GM23248 (cell line): ENCODE results near the gene RBM24. TPM values are rescaled to one million over a fixed set of nuclear protein-coding genes. Genes with fewer than 3 reads are reported as not detected.

Experiments
- DNase-seq: peaks from one replicate; pipeline ENCODE4 v3.0.0-alpha.2; 2015
- H2AFZ ChIP-seq: fragments of 200-600 bp; sonication (generic); 2 replicates; pipeline ENCODE4 v1.6.1; 2016; ENCODE audit warnings: antibody characterized with exemption
- H3F3A ChIP-seq: fragments of 200-600 bp; sonication (generic); 2 replicates; pipeline ENCODE4 v1.6.1; 2016; ENCODE audit warnings: mild to moderate bottlenecking, antibody characterized with exemption, mixed run types; ENCODE audit not compliant: insufficient read depth
- H3K27ac ChIP-seq: fragments of 200-600 bp; sonication (generic); 2 replicates; pipeline ENCODE4 v1.5.1; 2016; ENCODE audit warnings: mild to moderate bottlenecking
- H3K27me3 ChIP-seq: fragments of 200-600 bp; sonication (generic); replicated peaks from 2 replicates; pipeline ENCODE4 v1.6.1; 2016; ENCODE audit warnings: mild to moderate bottlenecking; ENCODE audit not compliant: insufficient read depth
- H3K36me3 ChIP-seq: fragments of 200-600 bp; sonication (generic); 2 replicates; pipeline ENCODE4 v1.6.1; 2016; ENCODE audit warnings: low read depth, mild to moderate bottlenecking
- H3K4me1 ChIP-seq: fragments of 200-600 bp; sonication (generic); 2 replicates; pipeline ENCODE4 v1.6.1; 2016; ENCODE audit warnings: mild to moderate bottlenecking; ENCODE audit not compliant: insufficient read depth
- H3K4me2 ChIP-seq: fragments of 200-600 bp; sonication (generic); one replicate; pipeline ENCODE4 v1.6.1; 2016; ENCODE audit warnings: mild to moderate bottlenecking; ENCODE audit not compliant: unreplicated experiment
- H3K4me3 ChIP-seq: fragments of 200-600 bp; sonication (generic); 2 replicates; pipeline ENCODE4 v1.5.1; 2016; ENCODE audit warnings: mild to moderate bottlenecking
- H3K79me2 ChIP-seq: fragments of 200-600 bp; sonication (generic); 2 replicates; pipeline ENCODE4 v1.6.1; 2016; ENCODE audit warnings: mild to moderate bottlenecking; ENCODE audit not compliant: insufficient read depth
- H3K9ac ChIP-seq: fragments of 200-600 bp; sonication (generic); 2 replicates; pipeline ENCODE4 v1.6.1; 2016; ENCODE audit warnings: mild to moderate bottlenecking
- H3K9me2 ChIP-seq: fragments of 200-600 bp; sonication (generic); 2 replicates; pipeline ENCODE4 v1.6.1; 2016; ENCODE audit warnings: mixed run types, mild to moderate bottlenecking, moderate library complexity; ENCODE audit not compliant: insufficient read depth
- H3K9me3 ChIP-seq: fragments of 200-600 bp; sonication (generic); one replicate; pipeline ENCODE4 v1.6.1; 2017; ENCODE audit warnings: low read depth
- H4K20me1 ChIP-seq: fragments of 200-600 bp; sonication (generic); 2 replicates; pipeline ENCODE4 v1.6.0; 2016; ENCODE audit not compliant: insufficient read depth
- EZH2 ChIP-seq: fragments of 200-600 bp; sonication (generic); IDR thresholded peaks from 2 replicates; pipeline ENCODE4 v1.6.1; 2018; ENCODE audit warnings: antibody characterized with exemption, mild to moderate bottlenecking; ENCODE audit not compliant: insufficient read depth, poor library complexity, severe bottlenecking
- EZH2phosphoT487 ChIP-seq: fragments of 200-600 bp; sonication (generic); IDR thresholded peaks from 2 replicates; pipeline ENCODE4 v1.6.1; 2018; ENCODE audit warnings: antibody characterized with exemption, moderate library complexity, mild to moderate bottlenecking, low read depth; ENCODE audit not compliant: insufficient read depth
- WGBS, 2 experiments: methylation state at CpG; one replicate each; pipeline ENCODE4 v1.1.6; 2015 to 2017; ENCODE audit warnings: low lambda C conversion rate in 2 of 2, low coverage in 1 of 2; ENCODE audit errors: missing lambda C conversion rate in 2 of 2; 5-methylcytosine and 5-hydroxymethylcytosine counted together
- in situ Hi-C: fragments of 300-500 bp; cut with MboI; formaldehyde crosslinking; loops from 2 replicates; pipeline ENCODE4 v1.15.0; 2020
- polyA plus RNA-seq: library from polyadenylated mRNA; unstranded; fragments of >200 nt; fragmentation: Nextera tagmentation; extraction: Ambion mirVana; gene quantifications from 2 replicates; pipeline ENCODE4 v1.2.1, GENCODE V29; 2016
- total RNA-seq: library from RNA; depleted of rRNA; stranded (reverse); fragments of >200 nt; shearing (Covaris generic); gene quantifications from 2 replicates; pipeline ENCODE4 v1.2.3, GENCODE V29; 2014

Gene RBM24
- total and polyA plus RNA-seq, 2 experiments from 2014 or later: 3.5 to 7.9 TPM

- TF ChIP-seq EZH2phosphoT487 (no peak), EZH2 (no peak)
Measured at GRCh38 chr6:17280138-17280537, 1.0 kb upstream of the RBM24 start.

GRCh38 chr6:17280552-17281090 is 540 bp upstream of the RBM24 start:
- Histone ChIP-seq H3K4me1 (peaks cover 35% of the 10 kb centered on the region), H3K79me2 (no peaks in the 10 kb centered on the region; the same call in 1 of the 2 replicates), H3K9me3 (no peaks in the 10 kb centered on the region), H3K4me3 (peak overlapping the region; percentile 95), H3K4me2 (peak overlapping the region; percentile 62), H3K27ac (no peak overlapping the region), H3K36me3 (no peaks in the 10 kb centered on the region), H2AFZ (peak overlapping the region; percentile 85), H3K27me3 (no peaks in the 10 kb centered on the region), H4K20me1 (no peaks in the 10 kb centered on the region), H3K9me2 (no peaks in the 10 kb centered on the region), H3K9ac (peak overlapping the region; percentile 90), H3F3A (peaks cover 41% of the 10 kb centered on the region)
- DNase-seq: peak; percentile 61
- 10 to 22% methylated on average over 31 to 44 of the region's 55 CpGs for WGBS, 2 experiments
- in situ Hi-C loops: no loop called here
- TF ChIP-seq EZH2phosphoT487 (no peak), EZH2 (no peak)

More at GRCh38 chr6:17280138-17280537, 1.0 kb upstream of the RBM24 start:
- no peak overlapping the region for H3K9ac ChIP-seq
- H3K9me3 ChIP-seq: no peaks in the 10 kb centered on the region
- no peak overlapping the region for H3K4me2 ChIP-seq
- H3K4me1 ChIP-seq: peaks cover 35% of the 10 kb centered on the region
- no peaks in the 10 kb centered on the region for H3K27me3 ChIP-seq
- peaks cover 41% of the 10 kb centered on the region for H3F3A ChIP-seq
- 77 to 78% methylated on average over 9 to 11 of the region's 11 CpGs for WGBS, 2 experiments
- in situ Hi-C loops: no loop called here
- peak overlapping the region; percentile 95; the same call in 1 of the 2 replicates for H3K4me3 ChIP-seq
- H4K20me1 ChIP-seq: no peaks in the 10 kb centered on the region
- H3K79me2 ChIP-seq: no peaks in the 10 kb centered on the region; the same call in 1 of the 2 replicates
- no peak overlapping the region for H3K27ac ChIP-seq
- DNase-seq: peak; percentile 2
- no peaks in the 10 kb centered on the region for H3K9me2 ChIP-seq
- H2AFZ ChIP-seq: peak overlapping the region; percentile 85; the same call in 1 of the 2 replicates
- no peaks in the 10 kb centered on the region for H3K36me3 ChIP-seq

- DNase-seq: peak; percentile 67
- Histone ChIP-seq H3K9me3 (no peaks in the 10 kb centered on the region), H2AFZ (peak overlapping the region; percentile 98), H3F3A (peaks cover 35% of the 10 kb centered on the region), H4K20me1 (no peaks in the 10 kb centered on the region), H3K79me2 (no peaks in the 10 kb centered on the region; the same call in 1 of the 2 replicates), H3K36me3 (no peaks in the 10 kb centered on the region), H3K9ac (peak overlapping the region; percentile 90), H3K27ac (peak overlapping the region; percentile 55), H3K4me3 (peak overlapping the region; percentile 95), H3K4me1 (peaks cover 29% of the 10 kb centered on the region), H3K9me2 (no peaks in the 10 kb centered on the region), H3K4me2 (peak overlapping the region; percentile 94), H3K27me3 (no peaks in the 10 kb centered on the region)
- in situ Hi-C loops: no loop called here
- TF ChIP-seq EZH2 (no peak), EZH2phosphoT487 (no peak)
- 0 to 1% methylated on average over 59 to 72 of the region's 77 CpGs for WGBS, 2 experiments
Measured at GRCh38 chr6:17281497-17282481, 628 bp downstream of the RBM24 start.

- TF ChIP-seq EZH2phosphoT487: no peak
- no peak for TF ChIP-seq EZH2
- peaks cover 22% of the 10 kb centered on the region for H3F3A ChIP-seq
- peak overlapping the region; percentile 45 for H3K4me3 ChIP-seq
- no peaks in the 10 kb centered on the region for H3K9me2 ChIP-seq
- H3K4me1 ChIP-seq: peaks cover 16% of the 10 kb centered on the region
- in situ Hi-C loops: no loop called here
- H3K79me2 ChIP-seq: no peaks in the 10 kb centered on the region; the same call in 1 of the 2 replicates
- peak overlapping the region; percentile 53; the same call in 1 of the 2 replicates for H2AFZ ChIP-seq
- no peaks in the 10 kb centered on the region for H3K9me3 ChIP-seq
- H3K27ac ChIP-seq: no peak overlapping the region
- 93 to 94% methylated on average over 4 of the region's 4 CpGs for WGBS, 2 experiments
- DNase-seq: no peak
- H3K27me3 ChIP-seq: no peaks in the 10 kb centered on the region
- H3K4me2 ChIP-seq: peak overlapping the region; percentile 94
- H3K36me3 ChIP-seq: no peaks in the 10 kb centered on the region
- H4K20me1 ChIP-seq: no peaks in the 10 kb centered on the region
- H3K9ac ChIP-seq: 0 out of 2 replicates have a peak overlapping the region, but pooled peaks have one; percentile 14
Measured at GRCh38 chr6:17283074-17283473, 1.9 kb downstream of the RBM24 start.
